Measurements from ENCODE around the gene MIA3. TPM values are rescaled to one million over a fixed set of nuclear protein-coding genes. Genes with fewer than 3 reads are reported as not detected.
A peak's percentile ranks its signal among the peaks of the same experiment; 100 is the strongest.

The MIA3 gene
- total and polyA plus RNA-seq, 9 donors, result 41.8 to 60.8 (median 51.1) TPM

- peaks cover 47% of the 10 kb centered on the region for H3K36me3 ChIP-seq (ENCODE audit: control insufficient read depth, insufficient read depth, low read length)
- no peak overlapping the region for H3K4me3 ChIP-seq (ENCODE audit: low read length)
- H3K27ac ChIP-seq (ENCODE audit: low read length), result no peak overlapping the region
- H3K9me3 ChIP-seq (replicated peaks; ENCODE audit: control insufficient read depth, low read depth, low read length), result no peaks in the 10 kb centered on the region
- no peak for DNase-seq
- no peaks in the 10 kb centered on the region for H3K27me3 ChIP-seq (ENCODE audit: control insufficient read depth, insufficient read depth, low read length)
- no peaks in the 10 kb centered on the region for H3K4me1 ChIP-seq (ENCODE audit: control insufficient read depth, insufficient read depth, low read length)
- no CpG with 5 or more reads among the region's 2 CpGs for WGBS (ENCODE audit: insufficient coverage)
Observed at GRCh38 chr1:222632749-222633148, 14.9 kb downstream of the MIA3 start.

- Histone ChIP-seq H3K4me3 (ENCODE audit: low read length) (no peak overlapping the region), H3K36me3 (ENCODE audit: control insufficient read depth, insufficient read depth, low read length) (peaks cover 37% of the 10 kb centered on the region), H3K27ac (ENCODE audit: low read length) (no peak overlapping the region), H3K4me1 (ENCODE audit: control insufficient read depth, insufficient read depth, low read length) (no peaks in the 10 kb centered on the region), H3K27me3 (ENCODE audit: control insufficient read depth, insufficient read depth, low read length) (no peaks in the 10 kb centered on the region), H3K9me3 (replicated peaks; ENCODE audit: control insufficient read depth, low read depth, low read length) (no peaks in the 10 kb centered on the region)
- 0% methylated on average over 1 of the region's 7 CpGs for WGBS (ENCODE audit: insufficient coverage)
- peak; percentile 93 for DNase-seq
Observed at GRCh38 chr1:222634180-222635013, 16.5 kb downstream of the MIA3 start.

- Histone ChIP-seq H3K27me3 (ENCODE audit: control insufficient read depth, insufficient read depth, low read length) (no peaks in the 10 kb centered on the region), H3K36me3 (ENCODE audit: control insufficient read depth, insufficient read depth, low read length) (peaks cover 3% of the 10 kb centered on the region)
Observed at GRCh38 chr1:222641269-222641948, 23.5 kb downstream of the MIA3 start.

GRCh38 chr1:222642468-222642867 lies 24.6 kb downstream of the MIA3 start:
- no CpG with 5 or more reads among the region's 1 CpG for WGBS (ENCODE audit: insufficient coverage)
- no peaks in the 10 kb centered on the region for H3K4me1 ChIP-seq (ENCODE audit: control insufficient read depth, insufficient read depth, low read length)
- H3K4me3 ChIP-seq (ENCODE audit: low read length), result no peak overlapping the region
- H3K27ac ChIP-seq (ENCODE audit: low read length), result no peak overlapping the region
- H3K9me3 ChIP-seq (replicated peaks; ENCODE audit: control insufficient read depth, low read depth, low read length), result no peaks in the 10 kb centered on the region
- no peaks in the 10 kb centered on the region for H3K27me3 ChIP-seq (ENCODE audit: control insufficient read depth, insufficient read depth, low read length)
- DNase-seq, result no peak
- peaks cover 3% of the 10 kb centered on the region for H3K36me3 ChIP-seq (ENCODE audit: control insufficient read depth, insufficient read depth, low read length)

More at GRCh38 chr1:222641269-222641948, 23.5 kb downstream of the MIA3 start:
- Histone ChIP-seq H3K4me1 (ENCODE audit: control insufficient read depth, insufficient read depth, low read length) (no peaks in the 10 kb centered on the region), H3K9me3 (replicated peaks; ENCODE audit: control insufficient read depth, low read depth, low read length) (no peaks in the 10 kb centered on the region), H3K27ac (ENCODE audit: low read length) (no peak overlapping the region), H3K4me3 (ENCODE audit: low read length) (no peak overlapping the region)
- WGBS (ENCODE audit: insufficient coverage), result no CpG with 5 or more reads among the region's 5 CpGs
- DNase-seq, result no peak

- H3K4me3 ChIP-seq (ENCODE audit: low read length), result peak overlapping the region; percentile 97
- no peaks in the 10 kb centered on the region for H3K4me1 ChIP-seq (ENCODE audit: control insufficient read depth, insufficient read depth, low read length)
- peak overlapping the region; percentile 99 for H3K27ac ChIP-seq (ENCODE audit: low read length)
- no peaks in the 10 kb centered on the region for H3K27me3 ChIP-seq (ENCODE audit: control insufficient read depth, insufficient read depth, low read length)
- peaks cover 3% of the 10 kb centered on the region for H3K36me3 ChIP-seq (ENCODE audit: control insufficient read depth, insufficient read depth, low read length)
- DNase-seq, result no peak
- 10% methylated on average over 6 of the region's 10 CpGs for WGBS (ENCODE audit: insufficient coverage)
- no peaks in the 10 kb centered on the region for H3K9me3 ChIP-seq (replicated peaks; ENCODE audit: control insufficient read depth, low read depth, low read length)
Observed at GRCh38 chr1:222643606-222643937, 25.7 kb downstream of the MIA3 start.

GRCh38 chr1:222643938-222644635 lies 26.2 kb downstream of the MIA3 start:
- peak overlapping the region; percentile 97 for H3K4me3 ChIP-seq (ENCODE audit: low read length)
- WGBS (ENCODE audit: insufficient coverage), result under 1% methylated on average over 38 of the region's 42 CpGs
- H3K4me1 ChIP-seq (ENCODE audit: control insufficient read depth, insufficient read depth, low read length), result no peaks in the 10 kb centered on the region
- peaks cover 3% of the 10 kb centered on the region for H3K36me3 ChIP-seq (ENCODE audit: control insufficient read depth, insufficient read depth, low read length)
- H3K27ac ChIP-seq (ENCODE audit: low read length), result peak overlapping the region; percentile 99
- DNase-seq, result peak; percentile 99
- no peaks in the 10 kb centered on the region for H3K27me3 ChIP-seq (ENCODE audit: control insufficient read depth, insufficient read depth, low read length)
- H3K9me3 ChIP-seq (replicated peaks; ENCODE audit: control insufficient read depth, low read depth, low read length), result no peaks in the 10 kb centered on the region

- Histone ChIP-seq H3K4me3 (ENCODE audit: low read length) (peak overlapping the region; percentile 97), H3K27ac (ENCODE audit: low read length) (peak overlapping the region; percentile 99), H3K9me3 (replicated peaks; ENCODE audit: control insufficient read depth, low read depth, low read length) (no peaks in the 10 kb centered on the region), H3K36me3 (ENCODE audit: control insufficient read depth, insufficient read depth, low read length) (peaks cover 5% of the 10 kb centered on the region), H3K27me3 (ENCODE audit: control insufficient read depth, insufficient read depth, low read length) (no peaks in the 10 kb centered on the region), H3K4me1 (ENCODE audit: control insufficient read depth, insufficient read depth, low read length) (no peaks in the 10 kb centered on the region)
- 0% methylated on average over 2 of the region's 5 CpGs for WGBS (ENCODE audit: insufficient coverage)
- no peak for DNase-seq
Observed at GRCh38 chr1:222644636-222644980, 26.7 kb downstream of the MIA3 start.

GRCh38 chr1:222652676-222653075 lies 34.8 kb downstream of the MIA3 start:
- H3K9me3 ChIP-seq (replicated peaks; ENCODE audit: control insufficient read depth, low read depth, low read length), result no peaks in the 10 kb centered on the region
- no peaks in the 10 kb centered on the region for H3K27me3 ChIP-seq (ENCODE audit: control insufficient read depth, insufficient read depth, low read length)
- H3K4me1 ChIP-seq (ENCODE audit: control insufficient read depth, insufficient read depth, low read length), result no peaks in the 10 kb centered on the region
- no peak overlapping the region for H3K4me3 ChIP-seq (ENCODE audit: low read length)
- H3K27ac ChIP-seq (ENCODE audit: low read length), result no peak overlapping the region
- WGBS (ENCODE audit: insufficient coverage), result no CpG with 5 or more reads among the region's 1 CpG
- peaks cover 43% of the 10 kb centered on the region for H3K36me3 ChIP-seq (ENCODE audit: control insufficient read depth, insufficient read depth, low read length)
- DNase-seq, result no peak

- Histone ChIP-seq H3K27me3 (ENCODE audit: control insufficient read depth, insufficient read depth, low read length) (no peaks in the 10 kb centered on the region), H3K4me3 (ENCODE audit: low read length) (no peak overlapping the region), H3K36me3 (ENCODE audit: control insufficient read depth, insufficient read depth, low read length) (peaks cover 46% of the 10 kb centered on the region), H3K27ac (ENCODE audit: low read length) (no peak overlapping the region), H3K9me3 (replicated peaks; ENCODE audit: control insufficient read depth, low read depth, low read length) (no peaks in the 10 kb centered on the region), H3K4me1 (ENCODE audit: control insufficient read depth, insufficient read depth, low read length) (no peaks in the 10 kb centered on the region)
- DNase-seq, result no peak
- WGBS (ENCODE audit: insufficient coverage), result 100% methylated on average over 1 of the region's 2 CpGs
Observed at GRCh38 chr1:222653178-222653827, 35.4 kb downstream of the MIA3 start.

GRCh38 chr1:222654849-222655248 lies 37.0 kb downstream of the MIA3 start:
- H3K27me3 ChIP-seq (ENCODE audit: control insufficient read depth, insufficient read depth, low read length), result no peaks in the 10 kb centered on the region
- H3K4me3 ChIP-seq (ENCODE audit: low read length), result no peak overlapping the region
- no CpG with 5 or more reads among the region's 5 CpGs for WGBS (ENCODE audit: insufficient coverage)
- DNase-seq, result peak; percentile 50
- peaks cover 42% of the 10 kb centered on the region for H3K36me3 ChIP-seq (ENCODE audit: control insufficient read depth, insufficient read depth, low read length)
- no peak overlapping the region for H3K27ac ChIP-seq (ENCODE audit: low read length)
- H3K9me3 ChIP-seq (replicated peaks; ENCODE audit: control insufficient read depth, low read depth, low read length), result no peaks in the 10 kb centered on the region
- no peaks in the 10 kb centered on the region for H3K4me1 ChIP-seq (ENCODE audit: control insufficient read depth, insufficient read depth, low read length)
